Nephron (organoid): ENCODE measurements around the gene VSTM2B.

Experiments
- H3K27ac Mint-ChIP-seq, 3 experiments: 2 replicates each; pipeline ENCODE4 v1.8.0; 2020; ENCODE audit warnings: mixed read lengths in 3 of 3, mild to moderate bottlenecking in 2 of 3, moderate library complexity in 1 of 3
- H3K27me3 Mint-ChIP-seq: 2 replicates; pipeline ENCODE4 v1.8.0; 2021; ENCODE audit warnings: low read depth, mild to moderate bottlenecking, moderate library complexity, mixed read lengths
- H3K36me3 Mint-ChIP-seq: 2 replicates; pipeline ENCODE4 v1.8.0; 2020; ENCODE audit warnings: low read depth, mixed read lengths
- H3K4me1 Mint-ChIP-seq: 2 replicates; pipeline ENCODE4 v1.8.0; 2020; ENCODE audit warnings: mixed read lengths
- H3K4me3 Mint-ChIP-seq, 3 experiments: 2 replicates each; pipeline ENCODE4 v1.8.0; 2020; ENCODE audit warnings: mild to moderate bottlenecking in 3 of 3, mixed read lengths in 3 of 3, moderate library complexity in 2 of 3
- H3K9me3 Mint-ChIP-seq: 2 replicates; pipeline ENCODE4 v1.8.0; 2020; ENCODE audit warnings: mixed read lengths
- CTCF ChIP-seq, 3 experiments: fragments of 200-600 bp; sonication (generic); IDR thresholded peaks; one replicate each; pipeline ENCODE4 v1.5.0; 2021; ENCODE audit warnings: antibody characterized with exemption in 3 of 3; ENCODE audit not compliant: unreplicated experiment in 3 of 3

Gene VSTM2B

GRCh38 chr19:29583196-29583999, 57.6 kb downstream of the VSTM2B start:
- Mint-ChIP-seq H3K27ac (no peak overlapping the region), H3K36me3 (no peaks in the 10 kb centered on the region), H3K4me1 (no peaks in the 10 kb centered on the region), H3K27me3 (peaks cover 46% of the 10 kb centered on the region), H3K4me3 (no peak overlapping the region), H3K9me3 (peaks cover 7% of the 10 kb centered on the region)
- no peak for TF ChIP-seq CTCF (IDR thresholded peaks at IDR 0.05; ENCODE audit: unreplicated experiment in 3 of 3)

DNA sequence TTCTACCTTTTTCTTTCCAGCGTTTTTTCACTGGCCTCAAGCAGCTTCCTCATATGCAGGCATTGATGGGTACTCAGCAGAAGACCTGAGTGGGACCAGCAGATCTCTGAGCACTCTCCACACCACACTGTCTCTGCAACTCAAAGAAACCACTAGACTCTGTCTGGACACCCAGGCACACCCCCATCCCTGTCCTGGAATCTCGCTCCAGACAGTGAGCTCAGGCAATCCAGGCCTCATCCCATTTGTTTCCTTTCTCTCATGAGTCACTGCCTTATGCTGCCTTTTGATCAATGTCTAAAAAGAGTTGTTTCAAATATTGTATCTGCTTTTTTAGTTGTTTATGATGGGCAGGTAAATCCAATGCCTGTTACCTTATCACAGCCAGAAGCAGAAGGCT, 60.6 kb downstream of the VSTM2B start:
- no peak for TF ChIP-seq CTCF (IDR thresholded peaks at IDR 0.05; ENCODE audit: unreplicated experiment in 3 of 3)
- H3K27me3 Mint-ChIP-seq = peaks cover 41% of the 10 kb centered on the region
- no peaks in the 10 kb centered on the region for H3K36me3 Mint-ChIP-seq
- no peak overlapping the region for H3K4me3 Mint-ChIP-seq
- H3K9me3 Mint-ChIP-seq = peaks cover 8% of the 10 kb centered on the region
- H3K4me1 Mint-ChIP-seq = no peaks in the 10 kb centered on the region
- H3K27ac Mint-ChIP-seq = no peak overlapping the region

- no peaks in the 10 kb centered on the region for H3K36me3 Mint-ChIP-seq
- peaks cover 47% of the 10 kb centered on the region for H3K27me3 Mint-ChIP-seq
- no peak overlapping the region for H3K27ac Mint-ChIP-seq
- TF ChIP-seq CTCF (IDR thresholded peaks at IDR 0.05; ENCODE audit: unreplicated experiment in 3 of 3) = no peak
- peaks cover 8% of the 10 kb centered on the region for H3K9me3 Mint-ChIP-seq
- no peaks in the 10 kb centered on the region for H3K4me1 Mint-ChIP-seq
- no peak overlapping the region for H3K4me3 Mint-ChIP-seq
These were observed 61.3 kb downstream of the VSTM2B start for GRCh38 chr19:29587059-29587458.

GRCh38 chr19:29587518-29587986, 61.8 kb downstream of the VSTM2B start:
- no peaks in the 10 kb centered on the region for H3K4me1 Mint-ChIP-seq
- H3K4me3 Mint-ChIP-seq = no peak overlapping the region
- no peaks in the 10 kb centered on the region for H3K36me3 Mint-ChIP-seq
- no peak for TF ChIP-seq CTCF (IDR thresholded peaks at IDR 0.05; ENCODE audit: unreplicated experiment in 3 of 3)
- H3K27me3 Mint-ChIP-seq = peaks cover 48% of the 10 kb centered on the region
- H3K9me3 Mint-ChIP-seq = peaks cover 8% of the 10 kb centered on the region
- no peak overlapping the region for H3K27ac Mint-ChIP-seq

- H3K4me1 Mint-ChIP-seq = no peaks in the 10 kb centered on the region
- TF ChIP-seq CTCF (IDR thresholded peaks at IDR 0.05; ENCODE audit: unreplicated experiment in 3 of 3) = no peak
- H3K36me3 Mint-ChIP-seq = no peaks in the 10 kb centered on the region
- H3K4me3 Mint-ChIP-seq = no peak overlapping the region
- H3K27me3 Mint-ChIP-seq = peaks cover 53% of the 10 kb centered on the region
- no peak overlapping the region for H3K27ac Mint-ChIP-seq
- peaks cover 8% of the 10 kb centered on the region for H3K9me3 Mint-ChIP-seq
These were observed 62.3 kb downstream of the VSTM2B start for GRCh38 chr19:29588095-29588494.

DNA sequence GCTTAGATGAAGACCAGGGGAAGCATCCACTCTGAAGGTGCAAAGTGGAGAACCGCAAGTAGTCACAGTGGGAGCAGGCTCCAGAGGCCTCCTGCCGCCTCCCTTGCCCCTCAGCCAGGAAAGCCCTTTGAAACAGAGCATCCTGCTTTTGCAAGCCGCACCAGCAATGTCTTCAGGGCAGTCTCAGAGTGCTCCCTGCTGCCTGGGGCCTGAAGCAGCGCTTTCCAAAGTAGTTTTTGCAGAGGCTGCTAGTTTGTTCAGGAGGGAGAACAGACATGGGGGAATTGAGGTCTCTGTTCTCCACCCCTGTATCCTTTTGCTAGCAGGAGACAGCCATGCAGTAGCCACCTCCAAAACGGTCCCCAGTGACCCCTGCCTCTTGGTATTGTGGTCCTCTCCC, 64.5 kb downstream of the VSTM2B start:
- Mint-ChIP-seq H3K9me3 (peaks cover 8% of the 10 kb centered on the region), H3K36me3 (no peaks in the 10 kb centered on the region), H3K27me3 (peaks cover 68% of the 10 kb centered on the region), H3K27ac (no peak overlapping the region), H3K4me3 (no peak overlapping the region), H3K4me1 (no peaks in the 10 kb centered on the region)
- TF ChIP-seq CTCF (IDR thresholded peaks at IDR 0.05; ENCODE audit: unreplicated experiment in 3 of 3) = no peak
